K562 (cell line): ENCODE data around the gene TULP1. TPM values are rescaled to one million over a fixed set of nuclear protein-coding genes. Genes with fewer than 3 reads are reported as not detected.

Experiments used
- ATAC-seq: fragments of 200-7000 bp; cut with Tn5 transposase; 3 replicates; pipeline ENCODE4 v1.9.1; 2020; ENCODE audit warnings: moderate library complexity
- BruUV-seq: library from RNA; stranded (reverse); fragments of 400-500 nt; replicated peaks from 2 replicates; lab custom pipeline; 2021; lab: Mats Ljungman, UMichigan
- CTCF ChIA-PET: fragments of 300-600 bp; formaldehyde crosslinking; extraction: SDS; loops from one replicate; lab custom pipeline; 2021; ENCODE audit warnings: low intra/inter-chr PET ratio; lab: Yijun Ruan, JAX
- POLR2A ChIA-PET: fragments of 300-600, 350-650 bp; sonication (Branson Sonifier 250); formaldehyde crosslinking; extraction: SDS; loops from one replicate; lab custom pipeline; 2021; ENCODE audit warnings: antibody characterized with exemption, inconsistent platforms; lab: Yijun Ruan, JAX
- DNase-seq, 4 experiments: peaks; one replicate each; pipeline versions ENCODE4 v3.0.0 to v3.0.0-alpha.2; 2011 to 2018; ENCODE audit warnings: low spot score in 3 of 4, mixed read lengths in 3 of 4; ENCODE audit errors: extremely low read depth in 1 of 4
- FAIRE-seq: peaks from 2 replicates; lab custom pipeline; 2011; peaks lifted over from hg19 to GRCh38; lab: Jason Lieb, UNC
- H2AFZ ChIP-seq: 2 replicates; pipeline ENCODE4 v1.6.0; 2011; ENCODE audit warnings: low read depth, low read length, control low read depth, inconsistent platforms
- H3K27ac ChIP-seq: fragments of 200-600 bp; 3 replicates; pipeline ENCODE4 v1.8.0; 2011; ENCODE audit warnings: low read depth, mild to moderate bottlenecking, control low read depth, inconsistent platforms, low read length, moderate library complexity, mixed read lengths; ENCODE audit errors: extremely low read depth
- H3K27me3 ChIP-seq, 2 experiments: fragments of 300-600 bp in 1 of 2; 2 replicates in 1 of 2; 3 replicates in 1 of 2; pipeline versions ENCODE4 v1.6.0 to v1.8.0; 2011; ENCODE audit warnings: inconsistent platforms in 2 of 2, low read length in 2 of 2, mild to moderate bottlenecking in 1 of 2, mixed read lengths in 1 of 2, moderate library complexity in 1 of 2; ENCODE audit not compliant: control insufficient read depth in 2 of 2, insufficient read depth in 2 of 2
- H3K36me3 ChIP-seq: fragments of 300-600 bp; 3 replicates; pipeline ENCODE4 v1.8.0; 2011; ENCODE audit warnings: mild to moderate bottlenecking, low read length, inconsistent platforms; ENCODE audit not compliant: control insufficient read depth, insufficient read depth
- H3K4me1 ChIP-seq, 2 experiments: fragments of 200-600 bp in 1 of 2; replicated peaks in 1 of 2; 2 replicates in 1 of 2; 3 replicates in 1 of 2; pipeline versions ENCODE4 v1.5.1 to v1.8.0; 2011; ENCODE audit warnings: inconsistent platforms in 2 of 2, low read length in 2 of 2, mild to moderate bottlenecking in 1 of 2, mixed read lengths in 1 of 2, moderate library complexity in 1 of 2; ENCODE audit not compliant: control insufficient read depth in 2 of 2, insufficient read depth in 2 of 2
- H3K4me2 ChIP-seq: 2 replicates; pipeline ENCODE4 v1.6.1; 2011; ENCODE audit warnings: low read length, control low read depth, inconsistent platforms, mixed read lengths; ENCODE audit not compliant: insufficient read depth
- H3K4me3 ChIP-seq: fragments of 200-600 bp; sonication (generic), shearing (Covaris generic); 2 replicates; pipeline ENCODE4 v1.5.1; 2016; ENCODE audit warnings: control low read depth, inconsistent platforms
- H3K79me2 ChIP-seq: fragments of 200-600 bp; 3 replicates; pipeline ENCODE4 v1.8.0; 2011; ENCODE audit warnings: low read length, inconsistent platforms; ENCODE audit not compliant: control insufficient read depth, insufficient read depth
- H3K9ac ChIP-seq, 2 experiments: 2 replicates each; pipeline versions ENCODE4 v1.6.0 to v1.6.1; 2011; ENCODE audit warnings: low read depth in 2 of 2, low read length in 2 of 2, control low read depth in 1 of 2, inconsistent platforms in 1 of 2, mild to moderate bottlenecking in 1 of 2, mixed read lengths in 1 of 2; ENCODE audit not compliant: insufficient read depth in 1 of 2
- H3K9me1 ChIP-seq: one replicate; pipeline ENCODE4 v1.6.0; 2011; ENCODE audit warnings: inconsistent platforms, mild to moderate bottlenecking, low read length, moderate library complexity; ENCODE audit not compliant: control insufficient read depth, insufficient read depth
- H3K9me3 ChIP-seq: replicated peaks from 2 replicates; pipeline ENCODE4 v1.5.1; 2011; ENCODE audit warnings: low read depth, low read length, inconsistent platforms; ENCODE audit not compliant: control insufficient read depth, insufficient read depth
- H4K20me1 ChIP-seq: replicated peaks from 2 replicates; pipeline ENCODE4 v1.6.1; 2011; ENCODE audit warnings: low read length, inconsistent platforms, mixed read lengths; ENCODE audit not compliant: control insufficient read depth, insufficient read depth
- CC2D1A ChIP-seq: fragments of 450-650 bp; IDR thresholded peaks from 2 replicates; pipeline ENCODE4 v1.6.1; 2017; ENCODE audit warnings: mild to moderate bottlenecking
- CREM ChIP-seq: IDR thresholded peaks from 2 replicates; pipeline ENCODE4 v1.6.1; 2014; ENCODE audit warnings: antibody characterized with exemption, low read depth
- EGR1 ChIP-seq: fragments of 450-650 bp; conservative IDR thresholded peaks from 2 replicates; pipeline ENCODE4 v1.6.1; 2017; ENCODE audit warnings: mild to moderate bottlenecking
- GTF2E2 ChIP-seq: fragments of 200-800 bp; sonication (Bioruptor generic); IDR thresholded peaks from 2 replicates; pipeline ENCODE4 v1.6.1; 2016; ENCODE audit warnings: missing genetic modification characterization, missing compliant biosample characterization
- HDAC2 ChIP-seq: fragments of 450-650 bp; IDR thresholded peaks from 2 replicates; pipeline ENCODE4 v1.6.1; 2016; ENCODE audit warnings: mild to moderate bottlenecking
- KLF16 ChIP-seq: IDR thresholded peaks from 2 replicates; pipeline ENCODE4 v1.6.1; 2016; ENCODE audit warnings: antibody characterized with exemption
- MECOM ChIP-seq: fragments of 250-450 bp; sonication (Bioruptor Pico); IDR thresholded peaks from 2 replicates; pipeline ENCODE4 v1.8.0; 2022; ENCODE audit warnings: inconsistent platforms
- MYNN ChIP-seq, 2 experiments: sonication (generic); formaldehyde crosslinking in 1 of 2; IDR thresholded peaks; 2 replicates each; pipeline versions ENCODE4 v1.5.0 to v1.6.1; 2016 to 2020; ENCODE audit warnings: antibody characterized with exemption in 1 of 2, missing genetic modification reagents in 1 of 2
- RCOR1 ChIP-seq, 2 experiments: IDR thresholded peaks; 2 replicates each; pipeline ENCODE4 v1.6.1; 2012; ENCODE audit warnings: low read depth in 2 of 2, low read length in 2 of 2, borderline replicate concordance in 1 of 2, improper control_type of control experiment in 1 of 2
- STAG1 ChIP-seq: sonication (generic); formaldehyde crosslinking; IDR thresholded peaks from 2 replicates; pipeline ENCODE4 v1.5.0; 2020; ENCODE audit warnings: missing genetic modification reagents, borderline replicate concordance
- WGBS: fragments of 100-300 bp; shearing (Covaris generic); methylation state at CpG from one replicate; pipeline ENCODE4 v1.1.6; 2016; ENCODE audit warnings: low coverage, mixed read lengths; ENCODE audit not compliant: insufficient coverage; ENCODE audit errors: missing lambda C conversion rate; 5-methylcytosine and 5-hydroxymethylcytosine counted together
- in situ Hi-C: fragments of 300-500 bp; cut with MboI; formaldehyde crosslinking; loops from 4 replicates; pipeline ENCODE4 v1.15.0; 2018; ENCODE audit warnings: inconsistent platforms, mixed read lengths
- intact Hi-C: fragments of 100-400 bp; cut with micrococcal nuclease; formaldehyde crosslinking; loops from 2 replicates; pipeline ENCODE4 v1.14.2; 2022
- polyA plus RNA-seq, 8 experiments: library from polyadenylated mRNA; depleted of rRNA in 4 of 8; stranded (reverse) in 5 of 8; unstranded in 3 of 8; fragments of >200 nt; fragmentation: Nextera tagmentation in 2 of 8; fragmentation: Illumina TruSeq in 1 of 8; extraction: Ambion mirVana in 2 of 8; extraction: Trizol in 1 of 8; gene quantifications; 2 replicates each; pipeline versions ENCODE4 v1.2.1 to v1.2.3, GENCODE V29; 2011 to 2014; ENCODE audit warnings: inconsistent platforms in 1 of 8, missing spikeins in 1 of 8
- total RNA-seq, 7 experiments: library from RNA; depleted of rRNA in 6 of 7; stranded (reverse); fragments of >200 nt in 6 of 7; fragmentation: Illumina TruSeq in 2 of 7; extraction: Trizol in 2 of 7; gene quantifications; 2 replicates each; pipeline versions ENCODE4 v1.2.1 to v1.2.3, GENCODE V29; 2011 to 2021; ENCODE audit warnings: low replicate concordance in 1 of 7
- TF ChIP-seq, protein P1 (sequence below), 3 experiments: IDR thresholded peaks in 2 of 3; conservative IDR thresholded peaks in 1 of 3; 2 replicates each; pipeline ENCODE4 v1.5.1; 2011 to 2012; ENCODE audit warnings: low read length in 3 of 3, mild to moderate bottlenecking in 3 of 3, control low read depth in 2 of 3, improper control_type of control experiment in 1 of 3, inconsistent platforms in 1 of 3, low read depth in 1 of 3, mixed read lengths in 1 of 3, moderate library complexity in 1 of 3; ENCODE audit not compliant: insufficient read depth in 2 of 3
- TF ChIP-seq, protein P2 (sequence below): sonication (generic); formaldehyde crosslinking; IDR thresholded peaks from 2 replicates; pipeline ENCODE4 v1.9.0; 2022; ENCODE audit warnings: mild to moderate bottlenecking, missing genetic modification reagents
- TF ChIP-seq, protein P3 (sequence below): fragments of 450-650 bp; formaldehyde crosslinking; IDR thresholded peaks from 2 replicates; pipeline ENCODE4 v1.4.0; 2020; ENCODE audit warnings: mild to moderate bottlenecking, moderate library complexity
- TF ChIP-seq, protein P4 (sequence below): sonication (generic); formaldehyde crosslinking; IDR thresholded peaks from 2 replicates; pipeline ENCODE4 v1.8.0; 2022; ENCODE audit warnings: missing genetic modification reagents, mild to moderate bottlenecking, moderate library complexity, borderline replicate concordance

TULP1 gene
- total and polyA plus RNA-seq, 9 of the 15 experiments (the other 6 are each of a cell fraction or from before 2014, with no cell fraction given), result 0.06 to 0.17 (median 0.09) TPM; not detected in 6

DNA sequence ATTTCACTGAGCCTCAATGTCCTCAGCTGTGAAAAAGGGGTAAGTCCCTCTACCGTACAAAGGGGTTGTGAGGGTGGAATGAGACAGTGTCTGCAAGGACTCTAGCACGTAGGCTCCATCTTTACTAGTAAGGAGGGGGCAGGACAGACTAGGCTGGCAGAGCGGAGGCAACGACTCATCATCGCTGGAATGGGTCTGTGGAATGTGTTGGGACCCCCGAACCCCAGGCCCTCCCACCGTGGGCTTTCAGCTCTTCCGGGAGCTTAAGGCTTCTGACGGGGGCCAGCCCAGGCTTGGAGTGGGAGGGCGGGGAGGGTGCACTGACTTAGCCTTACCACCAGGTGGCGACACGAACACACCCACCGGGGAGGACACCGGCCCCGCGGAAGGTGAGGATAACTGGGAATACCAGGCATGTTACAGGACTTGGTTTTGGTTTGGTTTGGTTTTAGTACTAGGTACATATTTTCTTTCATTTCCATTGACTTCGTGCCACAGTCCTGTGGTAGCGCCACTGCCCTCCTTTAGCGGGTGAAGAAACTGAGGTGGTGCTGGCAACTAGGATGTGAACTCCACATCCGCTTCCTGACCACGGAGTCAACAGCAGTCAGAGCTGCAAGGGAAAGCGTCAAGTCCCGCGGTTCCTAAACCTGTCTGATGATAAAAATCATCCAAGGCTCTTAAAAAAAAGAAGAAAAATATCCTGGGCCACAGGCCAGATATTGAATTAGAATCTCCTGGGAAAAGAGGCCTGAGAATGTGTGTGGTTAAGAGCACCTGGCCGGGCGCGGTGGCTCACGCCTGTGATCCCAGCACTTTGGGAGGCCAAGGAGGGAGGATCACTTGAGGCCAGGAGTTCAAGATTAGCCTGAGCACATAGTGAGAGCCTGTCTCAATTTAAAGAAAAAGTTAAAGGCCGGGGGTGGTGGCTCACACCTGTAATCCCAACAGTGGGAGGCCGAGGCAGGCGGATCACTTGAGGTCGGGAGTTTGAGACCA, 10.3 kb upstream of the TULP1 start:
- Histone ChIP-seq H3K9ac (no peak overlapping the region), H3K36me3 (no peaks in the 10 kb centered on the region), H3K4me1 (peaks cover 0 to 3% of the 10 kb centered on the region in 2 experiments; a peak in 2 of 5 replicates), H3K4me2 (peak overlapping the region; percentile 42; the same call in 1 of the 2 replicates), H3K4me3 (no peak overlapping the region), H3K9me1 (no peaks in the 10 kb centered on the region), H3K27me3 (peaks cover 21 to 46% of the 10 kb centered on the region in 2 experiments), H3K9me3 (no peaks in the 10 kb centered on the region), H4K20me1 (no peaks in the 10 kb centered on the region), H2AFZ (peak overlapping the region; percentile 79), H3K79me2 (no peaks in the 10 kb centered on the region), H3K27ac (no peak overlapping the region)
- CTCF ChIA-PET, result interaction anchor here (0.7 to 3.5 kb wide), 7 partner anchors 29 to 235 kb away, joined by 3 to 42 read pairs (median 4); partner anchors contain the start of gene ARMC12
- no TSS peak for BruUV-seq
- intact Hi-C loops, result loop anchor here (1.0 to 10.0 kb wide), 6 partner anchors 29 to 572 kb away; partner anchors contain the start of genes ARMC12 and DEF6
- POLR2A ChIA-PET, result interaction anchor here (0.5 to 0.7 kb wide), 2 partner anchors 13 to 555 kb away, joined by 3 read pairs; no protein-coding TSS in a partner anchor
- FAIRE-seq (peak; percentile 94), ATAC-seq (peak; percentile 92), DNase-seq (peak; percentile 82 to 96 (median 92))
- in situ Hi-C loops, result loop anchor here (5.0 kb wide), 1 partner anchor 214 kb away; the partner anchor contains the start of gene ARMC12
- WGBS, result 26% methylated on average over 32 of the region's 32 CpGs
- TF ChIP-seq CREM (peak; percentile 37; the same call in 1 of the 2 replicates), RCOR1 (IDR thresholded peaks at IDR 0.05; ENCODE audit: borderline replicate concordance in 1 of 2, low read depth in 2 of 2, low read length in 2 of 2) (peak in 1 of 2 experiments; percentile 22; a peak in 1 of 4 replicates), EGR1 (0 out of 2 replicates have a peak, but pooled peaks have one; percentile 12), MECOM (no peak), GTF2E2 (no peak), KLF16 (peak; percentile 46; the same call in 1 of the 2 replicates), STAG1 (CRISPR knock-in tag) (peak; percentile 98), MYNN (IDR thresholded peaks at IDR 0.05) (peak; percentile 51; the same call in 1 of the 2 replicates), MYNN (CRISPR knock-in tag; IDR thresholded peaks at IDR 0.05) (no peak), CC2D1A (peak; percentile 74; the same call in 1 of the 2 replicates), HDAC2 (no peak)
- TF ChIP-seq, protein P1, sequence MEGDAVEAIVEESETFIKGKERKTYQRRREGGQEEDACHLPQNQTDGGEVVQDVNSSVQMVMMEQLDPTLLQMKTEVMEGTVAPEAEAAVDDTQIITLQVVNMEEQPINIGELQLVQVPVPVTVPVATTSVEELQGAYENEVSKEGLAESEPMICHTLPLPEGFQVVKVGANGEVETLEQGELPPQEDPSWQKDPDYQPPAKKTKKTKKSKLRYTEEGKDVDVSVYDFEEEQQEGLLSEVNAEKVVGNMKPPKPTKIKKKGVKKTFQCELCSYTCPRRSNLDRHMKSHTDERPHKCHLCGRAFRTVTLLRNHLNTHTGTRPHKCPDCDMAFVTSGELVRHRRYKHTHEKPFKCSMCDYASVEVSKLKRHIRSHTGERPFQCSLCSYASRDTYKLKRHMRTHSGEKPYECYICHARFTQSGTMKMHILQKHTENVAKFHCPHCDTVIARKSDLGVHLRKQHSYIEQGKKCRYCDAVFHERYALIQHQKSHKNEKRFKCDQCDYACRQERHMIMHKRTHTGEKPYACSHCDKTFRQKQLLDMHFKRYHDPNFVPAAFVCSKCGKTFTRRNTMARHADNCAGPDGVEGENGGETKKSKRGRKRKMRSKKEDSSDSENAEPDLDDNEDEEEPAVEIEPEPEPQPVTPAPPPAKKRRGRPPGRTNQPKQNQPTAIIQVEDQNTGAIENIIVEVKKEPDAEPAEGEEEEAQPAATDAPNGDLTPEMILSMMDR (IDR thresholded peaks at IDR 0.05 in 2 of 3, conservative IDR thresholded peaks at IDR 0.05 in 1 of 3; ENCODE audit: insufficient read depth in 2 of 3, low read depth in 1 of 3, low read length in 3 of 3), result peak; percentile 94 to 98 (median 94)
- TF ChIP-seq, protein P2, sequence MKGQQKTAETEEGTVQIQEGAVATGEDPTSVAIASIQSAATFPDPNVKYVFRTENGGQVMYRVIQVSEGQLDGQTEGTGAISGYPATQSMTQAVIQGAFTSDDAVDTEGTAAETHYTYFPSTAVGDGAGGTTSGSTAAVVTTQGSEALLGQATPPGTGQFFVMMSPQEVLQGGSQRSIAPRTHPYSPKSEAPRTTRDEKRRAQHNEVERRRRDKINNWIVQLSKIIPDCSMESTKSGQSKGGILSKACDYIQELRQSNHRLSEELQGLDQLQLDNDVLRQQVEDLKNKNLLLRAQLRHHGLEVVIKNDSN, result no peak
- TF ChIP-seq, protein P3, sequence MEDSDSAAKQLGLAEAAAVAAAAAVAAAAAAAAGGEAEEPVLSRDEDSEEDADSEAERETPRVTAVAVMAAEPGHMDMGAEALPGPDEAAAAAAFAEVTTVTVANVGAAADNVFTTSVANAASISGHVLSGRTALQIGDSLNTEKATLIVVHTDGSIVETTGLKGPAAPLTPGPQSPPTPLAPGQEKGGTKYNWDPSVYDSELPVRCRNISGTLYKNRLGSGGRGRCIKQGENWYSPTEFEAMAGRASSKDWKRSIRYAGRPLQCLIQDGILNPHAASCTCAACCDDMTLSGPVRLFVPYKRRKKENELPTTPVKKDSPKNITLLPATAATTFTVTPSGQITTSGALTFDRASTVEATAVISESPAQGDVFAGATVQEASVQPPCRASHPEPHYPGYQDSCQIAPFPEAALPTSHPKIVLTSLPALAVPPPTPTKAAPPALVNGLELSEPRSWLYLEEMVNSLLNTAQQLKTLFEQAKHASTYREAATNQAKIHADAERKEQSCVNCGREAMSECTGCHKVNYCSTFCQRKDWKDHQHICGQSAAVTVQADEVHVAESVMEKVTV (CRISPR knock-in tag), result peak; percentile 67
- TF ChIP-seq, protein P4, sequence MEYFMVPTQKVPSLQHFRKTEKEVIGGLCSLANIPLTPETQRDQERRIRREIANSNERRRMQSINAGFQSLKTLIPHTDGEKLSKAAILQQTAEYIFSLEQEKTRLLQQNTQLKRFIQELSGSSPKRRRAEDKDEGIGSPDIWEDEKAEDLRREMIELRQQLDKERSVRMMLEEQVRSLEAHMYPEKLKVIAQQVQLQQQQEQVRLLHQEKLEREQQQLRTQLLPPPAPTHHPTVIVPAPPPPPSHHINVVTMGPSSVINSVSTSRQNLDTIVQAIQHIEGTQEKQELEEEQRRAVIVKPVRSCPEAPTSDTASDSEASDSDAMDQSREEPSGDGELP (CRISPR knock-in tag), result 0 out of 2 replicates have a peak, but pooled peaks have one; percentile 30
